ENCODE data around the gene KIF12.

KIF12 gene

DNA sequence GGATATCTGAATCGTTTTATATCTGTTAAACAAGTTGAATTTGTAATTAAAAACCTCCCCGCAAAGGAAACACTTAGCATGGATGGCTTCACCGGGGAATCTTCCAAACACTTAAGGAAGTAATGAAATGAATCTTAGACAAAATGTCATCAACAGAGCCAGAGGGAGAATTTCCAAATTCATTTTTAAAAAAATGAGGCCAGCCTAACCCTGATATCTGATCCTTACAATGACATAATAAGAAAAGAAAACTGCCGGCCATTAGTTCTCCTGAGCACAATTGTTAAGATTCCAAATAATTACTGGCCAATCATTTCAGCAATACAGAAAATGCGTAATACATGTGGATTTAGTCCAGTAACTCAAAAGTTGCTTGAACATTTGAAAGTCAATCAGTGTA is 6.1 kb upstream of the KIF12 start:
- DNase-seq, result no peak

DNA sequence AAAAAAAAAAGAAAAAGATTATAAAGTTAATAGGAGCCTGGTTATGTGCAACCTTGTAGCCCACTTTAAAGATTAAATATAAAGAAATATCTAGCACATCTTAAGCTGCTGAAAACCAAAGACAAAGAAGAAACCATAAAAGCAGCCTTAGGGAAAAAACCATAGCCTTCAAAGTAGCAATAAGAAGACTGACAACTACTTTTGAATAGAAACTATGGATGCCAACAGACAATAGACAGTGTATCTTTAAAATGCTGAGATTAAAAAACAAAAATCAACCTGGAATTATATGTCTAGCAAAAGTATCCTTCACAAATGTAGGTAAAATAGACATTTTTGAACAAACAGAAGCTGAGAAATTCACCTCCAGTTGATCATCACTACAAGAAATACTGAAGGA is 3.4 kb upstream of the KIF12 start:
- no peak for DNase-seq

DNA sequence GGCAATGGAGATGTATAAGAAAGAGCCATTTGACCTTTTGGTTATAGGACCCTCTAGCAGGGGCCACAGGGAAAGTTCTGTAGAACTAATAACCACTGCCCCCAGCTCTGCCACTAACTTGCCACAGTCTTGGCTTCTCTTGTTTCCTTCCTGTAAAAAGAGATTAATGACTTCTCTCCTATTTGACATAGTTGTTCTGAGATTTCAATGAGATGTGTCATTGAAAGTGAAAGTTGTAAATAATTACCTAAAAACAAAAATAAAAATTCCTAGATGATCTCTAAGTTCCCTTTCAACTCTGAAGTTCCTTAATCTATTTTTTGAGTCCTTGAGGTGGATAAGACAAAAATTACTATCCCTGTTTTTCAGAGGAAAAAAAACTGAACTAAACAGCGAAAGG is 1.4 kb upstream of the KIF12 start:
- no peak for DNase-seq

DNA sequence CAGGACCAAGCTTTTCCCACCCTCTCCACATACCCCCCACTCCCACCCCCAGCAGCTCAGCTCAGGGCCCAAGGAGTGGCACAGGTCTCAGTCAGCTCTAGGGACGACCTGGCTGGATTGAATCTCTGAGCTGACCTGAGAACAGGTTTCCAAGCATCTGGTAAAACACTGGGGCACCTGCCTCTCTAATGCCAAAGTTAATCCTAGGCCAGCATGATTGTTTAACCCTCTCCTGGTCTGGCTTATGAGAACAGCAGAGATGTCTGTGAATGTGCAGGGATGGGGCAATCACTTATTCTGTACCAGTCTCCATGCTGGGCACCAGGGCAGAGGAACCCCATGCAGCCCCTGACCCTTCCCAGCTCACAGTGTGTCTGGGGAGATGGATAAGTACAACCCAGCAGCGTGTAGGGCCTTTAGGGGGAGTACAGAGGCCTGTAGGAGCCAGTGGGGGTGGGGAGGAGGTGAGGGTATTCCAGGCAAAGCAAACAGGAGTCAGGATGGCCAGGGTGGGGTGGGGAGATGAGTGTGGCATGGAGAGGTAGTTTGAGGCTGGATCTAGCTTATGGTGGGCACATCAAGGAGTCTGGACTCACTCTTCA is 678 bp upstream of the KIF12 start:
- DNase-seq, result no peak

DNA sequence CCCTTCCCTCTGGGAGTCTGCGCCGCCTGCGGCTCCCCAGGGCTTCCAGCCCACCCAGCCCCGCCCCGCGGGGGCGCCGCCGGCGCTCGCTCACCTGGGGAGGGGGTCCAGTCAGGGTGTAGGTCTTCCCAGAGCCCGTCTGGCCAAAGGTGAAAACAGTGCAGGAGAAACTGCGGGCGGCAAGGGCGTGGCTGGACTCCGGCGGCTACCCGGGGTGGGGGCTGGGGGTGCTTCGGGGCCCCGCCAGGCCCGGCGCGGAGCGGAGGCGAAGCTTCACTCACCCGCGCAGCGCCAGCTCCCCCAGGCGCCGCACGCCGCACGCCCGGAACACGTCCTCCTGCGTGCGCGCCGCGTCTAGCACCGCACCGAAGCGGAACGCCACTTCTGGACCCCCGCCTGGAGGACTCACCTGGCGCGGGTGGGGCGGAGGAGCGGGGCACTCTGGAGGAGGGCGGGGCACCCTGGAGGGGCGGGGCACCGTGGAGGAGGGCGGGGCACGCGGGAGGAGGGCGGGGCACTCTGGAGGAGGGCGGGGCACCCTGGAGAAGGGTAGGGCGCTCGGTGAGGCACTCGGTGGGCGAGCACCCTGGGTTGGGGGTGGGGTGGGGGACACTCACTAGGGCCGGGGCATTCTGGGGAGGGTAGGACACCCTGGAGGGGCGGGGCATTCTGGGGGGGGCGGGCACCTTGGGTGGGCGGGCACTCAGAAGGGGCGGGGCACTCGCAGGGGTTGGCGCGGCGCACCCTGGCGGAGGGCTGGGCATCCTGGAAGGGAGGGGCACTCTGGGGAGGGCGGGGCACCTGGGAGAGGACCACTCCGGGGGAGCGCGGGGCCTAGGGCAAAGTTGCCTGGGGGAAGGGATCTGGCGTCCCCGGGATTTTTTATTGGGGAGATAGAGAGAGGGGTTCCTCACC is 814 bp downstream of the KIF12 start:
- no peak for DNase-seq

DNA sequence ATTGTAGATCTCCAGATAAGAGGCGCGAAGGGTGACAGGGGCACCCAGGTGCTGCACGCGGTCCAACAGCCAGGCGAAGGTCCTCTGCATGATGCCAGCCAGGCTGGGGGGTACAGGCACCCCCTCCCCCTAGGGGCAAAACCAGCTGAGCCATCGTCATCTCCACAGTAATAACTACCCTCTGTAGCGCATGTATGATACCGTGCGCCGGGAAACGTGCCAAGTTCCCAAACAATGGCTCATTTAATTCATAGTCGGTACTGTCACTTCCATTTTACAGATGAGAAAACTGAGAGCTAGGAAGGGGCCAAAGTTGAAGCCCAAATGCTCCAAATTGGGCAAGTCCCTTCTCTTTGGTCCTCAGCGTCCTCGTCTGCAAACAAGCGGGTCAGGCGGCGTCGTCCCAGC is 1.5 kb downstream of the KIF12 start:
- DNase-seq, result no peak

DNA sequence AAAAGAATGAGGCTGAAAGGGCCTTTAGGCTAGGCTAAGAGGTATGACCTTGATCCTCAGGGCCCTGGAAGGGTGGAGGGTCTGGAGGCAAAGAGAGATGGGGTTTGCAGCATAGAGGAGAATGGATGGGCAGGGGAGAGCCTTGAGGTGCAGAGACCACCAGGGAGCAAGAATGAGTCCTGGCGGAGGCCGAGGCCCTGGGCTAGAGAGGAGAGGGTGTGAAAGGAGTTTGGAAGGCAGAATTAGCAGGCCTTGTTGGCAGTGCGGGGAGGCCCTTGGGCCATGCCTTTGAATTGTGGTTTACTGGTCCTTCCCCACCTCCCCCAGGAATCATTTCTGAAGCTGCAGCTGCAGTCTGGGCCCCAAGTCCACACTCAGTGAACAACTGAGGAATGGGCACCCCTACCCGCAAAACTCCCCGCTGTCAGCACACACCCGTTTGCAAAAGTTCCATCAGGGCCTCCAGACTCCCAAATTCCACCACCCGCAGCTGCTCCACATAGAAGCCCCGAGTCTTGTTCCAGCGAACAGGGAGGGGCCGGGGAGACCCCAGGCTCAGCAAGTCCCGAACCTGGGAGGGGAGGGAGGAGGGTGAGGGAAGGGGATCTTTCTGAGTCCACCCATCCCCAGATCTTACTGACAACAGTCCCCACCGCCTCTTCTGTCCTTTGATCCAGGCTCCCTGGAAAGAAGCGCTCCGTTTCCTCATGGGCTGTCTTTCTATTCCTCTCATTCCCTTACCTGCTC is 2.1 kb downstream of the KIF12 start:
- DNase-seq, result no peak

DNA sequence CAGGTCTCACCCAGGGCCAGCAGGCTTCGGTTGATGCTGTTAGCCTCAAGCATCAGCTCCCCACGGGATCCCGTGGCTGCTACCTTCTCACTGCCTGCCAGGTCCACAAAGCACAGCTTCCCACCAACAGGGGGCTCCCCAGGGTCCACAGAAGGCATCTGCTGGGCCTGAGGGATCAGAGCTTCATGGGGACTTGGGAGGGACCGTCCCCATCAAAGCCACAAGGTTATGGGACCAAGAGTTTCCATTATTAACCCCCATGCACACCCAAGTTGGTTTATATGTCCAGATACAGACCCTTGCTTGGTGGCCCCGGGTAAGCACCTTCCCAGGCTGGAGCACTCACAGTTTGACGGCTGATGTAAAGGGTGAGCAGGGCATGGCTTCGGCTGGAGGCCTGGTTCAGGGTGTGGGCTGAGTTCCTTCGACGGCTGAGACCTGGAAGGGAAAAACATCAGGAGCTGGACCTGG is 3.0 kb downstream of the KIF12 start:
- DNase-seq, result no peak

DNA sequence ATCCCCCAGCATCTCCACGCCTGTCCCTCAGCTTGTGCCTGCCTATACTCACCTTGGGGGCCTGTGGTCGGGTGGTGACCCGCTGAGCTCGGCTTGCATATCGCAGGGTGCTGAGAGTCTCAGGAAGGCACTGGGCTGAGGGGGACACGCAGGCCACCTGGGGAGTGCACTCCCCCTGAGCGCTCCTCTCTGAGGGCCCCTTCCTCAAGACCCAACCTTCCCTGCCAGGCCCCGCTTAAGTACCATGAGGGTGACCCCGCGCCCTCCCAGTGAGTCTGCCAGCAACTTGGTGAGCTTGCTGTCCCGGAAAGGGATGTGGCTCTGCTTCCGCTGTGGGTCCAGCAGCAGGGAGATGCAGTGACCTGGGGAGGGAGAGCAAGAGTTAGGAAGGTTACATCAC is 4.1 kb downstream of the KIF12 start:
- no peak for DNase-seq

DNA sequence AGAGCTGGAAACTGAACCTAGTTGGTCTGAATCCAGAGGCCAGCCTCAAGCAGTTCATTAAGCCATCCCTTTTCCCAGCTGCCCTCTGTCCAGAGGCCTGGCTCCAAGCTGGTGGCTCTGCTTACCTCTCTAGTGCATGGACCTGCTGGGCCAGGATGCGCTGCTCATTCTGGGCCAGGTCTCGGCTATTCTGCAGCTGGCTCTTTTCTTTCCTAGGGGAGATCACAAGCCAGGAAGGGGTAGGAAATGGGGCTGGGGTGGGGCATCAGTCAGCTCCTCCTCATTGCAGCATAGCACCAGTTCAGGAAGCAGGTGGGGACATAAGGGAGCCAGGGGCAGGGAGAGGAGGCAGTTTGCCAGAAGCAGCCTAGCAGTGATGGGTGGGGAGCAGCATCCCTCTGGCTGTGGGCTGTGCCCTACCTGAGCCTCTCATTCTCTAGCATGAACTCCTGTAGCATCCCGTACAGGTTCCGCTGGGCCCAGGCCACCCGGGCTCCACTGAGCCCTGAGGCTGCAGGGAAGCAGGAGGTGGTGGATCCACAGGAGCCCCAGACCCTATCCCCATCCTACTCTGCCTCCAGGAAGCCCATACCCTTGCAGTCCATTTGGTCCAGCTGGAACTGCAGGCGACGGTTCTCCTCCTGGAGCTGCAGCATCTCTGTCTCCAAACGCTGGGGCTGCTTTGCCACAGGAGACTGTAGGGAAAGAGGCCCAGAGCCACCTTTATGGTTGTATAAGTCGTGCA is 5.2 kb downstream of the KIF12 start:
- no peak for DNase-seq

DNA sequence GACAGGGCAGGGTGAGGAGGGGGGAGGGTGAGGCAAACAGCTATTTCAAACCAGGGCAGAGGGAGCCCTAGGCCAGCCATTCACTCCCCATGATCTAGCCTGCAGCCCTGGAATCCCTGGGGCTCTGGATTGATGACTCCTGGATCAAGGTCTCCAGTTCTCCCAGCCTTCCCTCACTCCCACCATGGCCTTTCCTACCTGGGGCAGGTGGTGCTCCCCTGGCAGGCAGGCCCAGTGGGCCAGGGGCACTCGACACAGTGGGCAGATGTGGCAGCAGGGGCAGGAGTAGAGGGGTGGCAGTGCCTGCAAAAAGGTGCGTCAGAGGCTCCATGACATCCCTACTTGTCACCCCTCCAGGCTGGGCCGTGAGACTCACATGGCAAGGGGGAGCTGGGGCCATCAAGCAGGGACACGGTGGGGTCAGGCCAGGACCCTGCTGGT is 6.0 kb downstream of the KIF12 start:
- DNase-seq, result no peak

DNA sequence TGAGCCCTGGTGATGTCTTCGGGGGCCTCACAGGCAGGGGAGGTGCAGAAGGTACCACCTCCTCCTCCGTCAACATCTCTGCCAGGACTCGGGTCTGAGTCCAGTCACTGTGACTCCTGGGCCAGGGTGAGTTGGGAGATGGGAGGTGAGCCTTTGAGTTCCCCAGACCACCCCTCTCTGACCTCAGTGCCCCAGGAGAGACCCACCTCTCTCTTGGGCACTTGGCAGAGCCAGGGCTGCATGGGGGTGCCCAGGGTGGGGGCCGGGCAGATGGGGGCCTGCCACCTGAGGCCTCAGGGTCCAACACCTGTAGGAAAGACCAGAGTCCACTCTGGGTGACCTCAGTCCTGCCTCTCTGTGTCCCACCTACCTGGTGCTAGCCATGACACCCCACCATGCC is 6.8 kb downstream of the KIF12 start:
- no peak for DNase-seq

DNA sequence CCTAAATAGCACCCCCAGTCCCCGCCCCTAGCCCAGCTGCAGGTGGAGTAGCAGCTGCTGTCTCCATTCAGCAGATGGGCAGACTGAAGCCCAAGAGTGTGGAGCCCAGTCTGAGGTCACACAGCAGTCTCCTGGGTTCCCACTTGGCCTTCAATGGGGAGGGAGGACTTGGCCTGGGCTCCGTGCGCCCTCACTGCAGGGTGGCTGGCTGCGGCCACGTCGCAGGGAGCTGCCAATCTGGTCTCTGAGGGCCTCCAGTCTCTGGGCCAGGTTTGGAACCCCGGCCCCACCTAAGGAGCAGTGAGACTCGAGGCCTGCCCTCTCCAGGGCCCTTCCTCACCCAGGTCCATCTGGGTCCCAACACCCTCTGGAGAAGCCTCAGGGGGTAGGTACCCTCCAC is 7.4 kb downstream of the KIF12 start:
- DNase-seq, result no peak

DNA sequence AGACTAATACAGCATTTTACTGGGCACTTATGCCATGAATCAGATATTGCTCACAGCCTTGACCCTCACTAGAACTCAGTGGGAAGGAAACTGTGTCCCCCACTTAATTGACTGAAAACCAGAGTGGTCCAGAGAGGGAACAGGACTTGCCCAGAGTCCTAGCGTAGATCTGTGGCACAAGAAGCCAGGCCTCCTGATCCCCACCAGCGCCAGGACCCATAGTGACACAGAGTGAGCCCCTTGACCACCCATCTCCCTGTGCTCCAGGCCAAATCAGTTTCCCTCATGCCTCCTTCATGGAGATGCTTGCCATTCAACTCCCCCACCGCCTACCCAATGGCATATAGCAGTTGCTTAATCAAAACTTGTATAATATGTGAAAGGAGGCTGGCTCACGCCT is 8.3 kb downstream of the KIF12 start:
- DNase-seq, result no peak

DNA sequence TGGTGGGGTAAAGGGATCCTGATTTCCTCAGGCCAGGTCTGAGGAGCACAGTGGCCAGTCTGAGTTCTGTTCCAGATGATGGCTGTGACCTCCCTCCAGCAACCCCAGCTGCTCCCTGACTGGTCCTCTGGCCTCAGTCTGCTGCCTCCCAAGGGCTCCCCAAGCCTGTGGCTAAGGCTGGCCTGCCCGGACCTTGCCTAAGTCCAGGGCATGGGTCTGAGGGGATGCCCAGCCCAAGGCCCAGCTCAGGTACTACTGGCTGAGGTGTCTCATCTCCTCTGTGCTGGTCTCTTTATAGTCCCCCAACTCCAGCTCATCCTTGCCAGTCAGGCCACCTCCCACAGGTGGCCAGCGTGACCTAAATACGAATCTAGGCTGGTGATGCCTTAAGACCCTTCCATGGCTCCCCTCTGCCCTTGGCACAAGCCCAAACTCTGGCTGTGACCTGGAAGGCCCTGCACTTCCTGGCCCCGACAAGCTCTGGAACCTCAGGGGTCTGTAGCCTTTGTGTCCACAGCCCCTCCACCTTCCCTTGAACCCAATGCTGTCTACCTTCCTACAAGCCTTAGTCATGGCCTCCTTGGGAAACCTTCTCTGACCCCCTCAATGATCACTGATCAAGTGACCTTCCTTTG is 9.8 kb downstream of the KIF12 start:
- DNase-seq, result no peak

DNA sequence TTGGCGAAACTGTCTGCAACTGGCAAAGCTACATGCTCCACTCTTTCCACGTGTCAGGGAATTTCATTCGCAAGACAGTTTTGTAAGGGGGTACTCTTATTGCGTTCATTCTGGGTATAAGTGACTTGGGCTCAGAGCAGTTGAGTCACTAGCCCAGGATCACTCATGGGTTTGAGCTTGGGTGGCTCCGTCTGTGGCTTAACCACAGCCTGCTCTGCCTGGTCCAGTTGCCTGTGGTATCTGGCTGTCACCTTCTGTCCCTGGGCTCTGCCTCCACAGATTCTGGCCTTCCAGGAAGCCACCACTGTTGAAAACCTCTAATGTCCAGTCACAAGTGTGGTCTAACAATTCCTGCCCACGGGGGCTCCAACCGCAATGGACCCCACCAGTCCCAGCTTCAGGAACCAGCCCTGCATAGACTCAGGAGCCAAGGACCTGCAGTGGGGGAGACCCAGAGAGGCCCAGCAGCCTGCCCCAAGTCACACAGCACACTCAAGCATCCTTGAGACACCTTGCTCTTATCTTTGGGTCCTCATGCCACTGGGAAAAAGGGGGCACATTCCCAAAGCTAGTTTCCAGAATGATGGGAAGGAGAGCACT is 10.4 kb downstream of the KIF12 start:
- no peak for DNase-seq

DNA sequence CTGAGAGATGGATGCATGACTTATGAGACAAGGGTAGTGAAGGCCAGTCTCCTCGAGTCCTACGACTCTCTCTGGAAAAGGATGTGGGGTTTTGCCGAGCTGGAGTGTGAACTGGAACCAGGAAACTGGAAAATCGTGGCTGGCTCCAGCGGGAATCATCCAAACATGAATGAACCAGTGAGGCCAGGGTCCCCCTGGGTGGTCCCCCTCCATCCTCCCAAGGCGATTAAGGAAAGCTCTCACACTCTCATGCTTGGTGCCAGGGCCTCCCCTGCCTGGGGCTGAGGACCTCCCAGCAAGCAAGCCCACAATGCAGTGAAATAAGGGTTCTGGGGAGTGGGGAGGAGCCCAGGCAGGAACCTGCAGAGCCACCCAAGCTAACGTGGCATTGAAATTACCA is 11.4 kb downstream of the KIF12 start:
- no peak for DNase-seq

DNA sequence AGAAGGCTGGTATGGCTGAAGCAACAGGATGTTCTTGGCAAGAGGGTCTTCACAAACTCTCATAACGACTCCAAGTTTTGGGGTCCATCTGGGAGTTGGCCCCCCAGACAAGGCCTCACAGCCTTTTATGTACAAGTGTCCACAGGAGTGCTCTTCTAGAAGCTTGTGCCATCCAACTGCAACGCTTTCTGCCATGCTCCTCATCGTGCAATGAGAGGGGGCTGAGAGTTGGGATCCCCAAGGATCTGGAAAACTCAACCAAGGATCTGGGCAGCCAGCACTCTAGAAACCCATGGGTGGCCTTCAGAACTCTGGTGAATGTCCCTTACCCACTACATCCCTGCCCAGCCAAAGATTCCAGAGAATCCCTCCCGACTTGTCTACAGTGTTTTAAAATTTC is 12.5 kb downstream of the KIF12 start:
- DNase-seq, result no peak

DNA sequence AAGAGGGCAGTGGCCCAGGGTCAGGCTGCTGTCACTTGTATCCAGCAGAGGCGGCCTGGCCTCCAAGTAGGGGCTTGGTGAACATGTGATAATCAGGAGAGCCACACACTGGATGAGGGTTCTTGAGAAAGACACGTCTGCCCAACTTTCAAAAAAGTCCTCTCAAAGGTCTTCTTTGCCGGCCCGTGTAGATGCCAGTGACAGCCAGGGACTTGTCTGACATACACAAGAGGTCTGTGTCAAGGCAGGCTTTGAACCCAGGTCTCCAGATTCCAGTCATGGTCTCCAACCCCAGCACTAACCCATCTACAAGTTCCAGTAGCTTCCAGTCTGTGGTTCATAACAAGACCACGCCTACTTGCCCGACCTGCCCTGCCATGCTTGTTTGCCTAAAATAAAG is 13.1 kb downstream of the KIF12 start:
- DNase-seq, result no peak

DNA sequence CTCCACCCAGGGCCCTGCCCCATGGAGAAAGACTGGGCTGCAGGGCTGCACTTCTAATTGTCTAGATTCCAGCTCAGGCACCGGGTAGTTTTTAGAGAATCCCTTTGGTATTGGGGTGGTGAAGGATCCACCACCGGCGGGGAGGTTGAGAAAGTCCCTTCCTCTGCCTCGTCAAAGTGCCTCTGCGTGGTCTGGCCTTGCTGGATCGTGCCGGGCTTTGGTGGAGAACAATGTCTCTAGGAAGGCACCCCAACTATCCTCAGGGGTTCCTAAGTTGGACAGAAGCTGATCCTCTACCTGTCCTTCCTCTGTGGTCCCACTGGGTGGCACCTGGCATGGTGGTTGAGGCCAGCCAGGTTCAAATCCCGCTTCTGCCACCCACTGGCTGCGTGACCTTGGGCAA is 13.7 kb downstream of the KIF12 start:
- DNase-seq, result no peak

DNA sequence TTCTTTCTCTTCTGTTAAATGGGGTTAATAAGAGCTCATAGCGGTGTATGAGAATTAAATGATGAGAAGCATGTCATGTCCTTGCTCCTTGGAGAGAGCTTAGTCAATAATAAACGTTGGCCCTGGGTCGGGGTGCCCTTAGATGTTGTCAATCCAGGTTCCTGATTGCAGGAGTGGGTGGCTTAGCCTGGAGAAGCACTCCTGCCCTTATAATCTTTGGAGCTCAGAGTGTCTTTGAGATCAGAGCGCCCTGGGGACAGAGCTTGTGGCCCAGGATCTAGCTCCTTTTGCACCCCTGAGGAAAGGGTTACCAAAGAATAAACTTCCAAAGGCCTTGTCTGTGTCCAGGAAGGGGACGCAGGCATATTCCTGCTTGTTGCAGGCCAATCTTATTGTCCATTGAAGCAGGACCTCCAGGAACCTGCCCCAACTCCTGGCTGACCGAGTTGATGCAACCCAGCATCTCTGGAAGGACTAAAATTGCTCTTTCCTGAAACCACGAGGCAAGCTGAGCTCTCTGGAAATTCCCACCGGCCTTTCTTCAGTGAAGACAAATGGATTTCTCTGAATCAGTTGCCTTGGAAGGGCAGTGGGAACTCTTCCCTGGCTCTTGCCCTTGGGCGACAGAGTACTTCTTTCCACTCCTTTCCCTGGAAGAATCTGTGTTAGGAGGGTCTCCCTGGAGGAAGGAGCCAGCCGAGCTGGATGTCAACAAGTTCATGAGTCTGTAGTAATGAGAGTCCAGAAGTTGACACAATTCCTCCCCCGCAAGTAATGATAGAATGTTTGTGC is 14.6 kb downstream of the KIF12 start:
- DNase-seq, result no peak

Measured in CD4-positive, alpha-beta T cell treated with Interferon gamma for 1 hour (primary cell).